Measurements from ENCODE around the gene CADM2.

DNA sequence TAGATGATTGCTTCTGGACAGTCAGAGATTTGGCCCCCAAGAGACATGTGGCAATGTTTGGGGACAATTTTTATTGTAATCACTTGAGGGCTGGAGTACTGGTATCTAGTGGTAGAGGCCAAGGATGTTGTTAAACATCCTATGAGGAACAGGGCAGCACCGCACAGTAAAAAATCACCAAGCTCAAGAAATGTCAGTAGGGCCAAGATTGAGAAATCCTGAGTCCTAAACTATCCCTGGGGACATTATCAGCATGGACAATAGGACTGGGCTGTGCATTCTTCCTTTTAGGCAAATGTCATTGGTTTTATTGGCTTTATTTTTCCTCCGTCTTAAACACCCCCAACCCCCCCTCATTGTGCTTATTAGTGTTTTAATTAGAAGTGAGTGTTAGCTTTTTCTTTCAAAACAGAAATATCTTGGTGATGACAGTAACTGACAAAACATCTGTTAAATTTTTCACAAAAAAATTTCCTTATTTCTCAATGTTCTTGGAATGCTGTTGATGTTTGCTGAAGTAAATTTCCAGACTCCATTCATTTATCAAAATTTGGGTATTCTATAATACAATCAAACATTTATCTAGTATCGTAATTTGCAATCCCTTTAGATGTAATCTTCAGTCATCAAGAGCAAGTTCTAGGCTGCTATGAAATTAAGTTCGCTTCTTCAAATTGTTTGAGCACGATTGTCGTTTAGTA, 1087.8 kb downstream of the CADM2 start:
- TF ChIP-seq, protein P1, sequence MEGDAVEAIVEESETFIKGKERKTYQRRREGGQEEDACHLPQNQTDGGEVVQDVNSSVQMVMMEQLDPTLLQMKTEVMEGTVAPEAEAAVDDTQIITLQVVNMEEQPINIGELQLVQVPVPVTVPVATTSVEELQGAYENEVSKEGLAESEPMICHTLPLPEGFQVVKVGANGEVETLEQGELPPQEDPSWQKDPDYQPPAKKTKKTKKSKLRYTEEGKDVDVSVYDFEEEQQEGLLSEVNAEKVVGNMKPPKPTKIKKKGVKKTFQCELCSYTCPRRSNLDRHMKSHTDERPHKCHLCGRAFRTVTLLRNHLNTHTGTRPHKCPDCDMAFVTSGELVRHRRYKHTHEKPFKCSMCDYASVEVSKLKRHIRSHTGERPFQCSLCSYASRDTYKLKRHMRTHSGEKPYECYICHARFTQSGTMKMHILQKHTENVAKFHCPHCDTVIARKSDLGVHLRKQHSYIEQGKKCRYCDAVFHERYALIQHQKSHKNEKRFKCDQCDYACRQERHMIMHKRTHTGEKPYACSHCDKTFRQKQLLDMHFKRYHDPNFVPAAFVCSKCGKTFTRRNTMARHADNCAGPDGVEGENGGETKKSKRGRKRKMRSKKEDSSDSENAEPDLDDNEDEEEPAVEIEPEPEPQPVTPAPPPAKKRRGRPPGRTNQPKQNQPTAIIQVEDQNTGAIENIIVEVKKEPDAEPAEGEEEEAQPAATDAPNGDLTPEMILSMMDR (IDR thresholded peaks at IDR 0.05) = no peak
- TF ChIP-seq POLR2A (IDR thresholded peaks at IDR 0.05) = no peak

All from adrenal gland (tissue), 5 donors.